ENCODE measurements around the gene LIPG. TPM values are rescaled to one million over a fixed set of nuclear protein-coding genes. Genes with fewer than 3 reads are reported as not detected.

The LIPG gene
- total and polyA plus RNA-seq, 2 of the 13 experiments (the other 11 are each of a cell fraction or from before 2014, with no cell fraction given): 0.96 to 10.8 TPM

GRCh38 chr18:49638209-49638785 is 76.4 kb downstream of the LIPG start (continued):
- TF ChIP-seq ZBTB1 (CRISPR knock-in tag; IDR thresholded peaks at IDR 0.05; ENCODE audit: borderline replicate concordance) (no peak), ATRX (CRISPR knock-in tag; IDR thresholded peaks at IDR 0.05; ENCODE audit: borderline replicate concordance) (no peak), POGZ (CRISPR knock-in tag; IDR thresholded peaks at IDR 0.05) (no peak), PRPF4 (IDR thresholded peaks at IDR 0.05; ENCODE audit: low read depth, low read length, poor library complexity, severe bottlenecking) (no peak), HNF4A (CRISPR knock-in tag; IDR thresholded peaks at IDR 0.05) (peak; percentile 94), POLR2AphosphoS2 (IDR thresholded peaks at IDR 0.05; ENCODE audit: low read depth, low read length) (no peak), ZNF772 (CRISPR knock-in tag; IDR thresholded peaks at IDR 0.05) (0 out of 2 replicates have a peak, but pooled peaks have one; percentile 24), POGK (CRISPR knock-in tag; conservative IDR thresholded peaks at IDR 0.05) (no peak), ZBTB37 (CRISPR knock-in tag; IDR thresholded peaks at IDR 0.05) (no peak), FOXC1 (CRISPR knock-in tag; IDR thresholded peaks at IDR 0.05; ENCODE audit: borderline replicate concordance) (0 out of 2 replicates have a peak, but pooled peaks have one; percentile 30), ZNF30 (CRISPR knock-in tag; IDR thresholded peaks at IDR 0.05) (no peak), ZBTB2 (CRISPR knock-in tag; IDR thresholded peaks at IDR 0.05; ENCODE audit: low read depth) (no peak), BCLAF1 (IDR thresholded peaks at IDR 0.05) (no peak), LCORL (IDR thresholded peaks at IDR 0.05) (0 out of 2 replicates have a peak, but pooled peaks have one; percentile 44), LCORL (CRISPR knock-in tag; IDR thresholded peaks at IDR 0.05) (peak; percentile 83), FOXO1 (CRISPR knock-in tag; IDR thresholded peaks at IDR 0.05) (peak; percentile 49), ZNF747 (CRISPR knock-in tag; IDR thresholded peaks at IDR 0.05; ENCODE audit: borderline replicate concordance) (no peak)
- TF ChIP-seq, protein P1, sequence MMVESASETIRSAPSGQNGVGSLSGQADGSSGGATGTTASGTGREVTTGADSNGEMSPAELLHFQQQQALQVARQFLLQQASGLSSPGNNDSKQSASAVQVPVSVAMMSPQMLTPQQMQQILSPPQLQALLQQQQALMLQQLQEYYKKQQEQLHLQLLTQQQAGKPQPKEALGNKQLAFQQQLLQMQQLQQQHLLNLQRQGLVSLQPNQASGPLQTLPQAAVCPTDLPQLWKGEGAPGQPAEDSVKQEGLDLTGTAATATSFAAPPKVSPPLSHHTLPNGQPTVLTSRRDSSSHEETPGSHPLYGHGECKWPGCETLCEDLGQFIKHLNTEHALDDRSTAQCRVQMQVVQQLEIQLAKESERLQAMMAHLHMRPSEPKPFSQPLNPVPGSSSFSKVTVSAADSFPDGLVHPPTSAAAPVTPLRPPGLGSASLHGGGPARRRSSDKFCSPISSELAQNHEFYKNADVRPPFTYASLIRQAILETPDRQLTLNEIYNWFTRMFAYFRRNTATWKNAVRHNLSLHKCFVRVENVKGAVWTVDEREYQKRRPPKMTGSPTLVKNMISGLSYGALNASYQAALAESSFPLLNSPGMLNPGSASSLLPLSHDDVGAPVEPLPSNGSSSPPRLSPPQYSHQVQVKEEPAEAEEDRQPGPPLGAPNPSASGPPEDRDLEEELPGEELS (CRISPR knock-in tag; IDR thresholded peaks at IDR 0.05): peak; percentile 42; the same call in 1 of the 2 replicates
- TF ChIP-seq, protein P2, sequence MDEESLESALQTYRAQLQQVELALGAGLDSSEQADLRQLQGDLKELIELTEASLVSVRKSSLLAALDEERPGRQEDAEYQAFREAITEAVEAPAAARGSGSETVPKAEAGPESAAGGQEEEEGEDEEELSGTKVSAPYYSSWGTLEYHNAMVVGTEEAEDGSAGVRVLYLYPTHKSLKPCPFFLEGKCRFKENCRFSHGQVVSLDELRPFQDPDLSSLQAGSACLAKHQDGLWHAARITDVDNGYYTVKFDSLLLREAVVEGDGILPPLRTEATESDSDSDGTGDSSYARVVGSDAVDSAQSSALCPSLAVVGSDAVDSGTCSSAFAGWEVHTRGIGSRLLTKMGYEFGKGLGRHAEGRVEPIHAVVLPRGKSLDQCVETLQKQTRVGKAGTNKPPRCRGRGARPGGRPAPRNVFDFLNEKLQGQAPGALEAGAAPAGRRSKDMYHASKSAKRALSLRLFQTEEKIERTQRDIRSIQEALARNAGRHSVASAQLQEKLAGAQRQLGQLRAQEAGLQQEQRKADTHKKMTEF (CRISPR knock-in tag; IDR thresholded peaks at IDR 0.05): no peak
